ENCODE results near the gene KIN.
"Not testable (repeated sequence)": the region's sequence is repeated elsewhere in the genome, so short reads cannot be mapped to it uniquely, and the experiment has no call there.

KIN gene

DNA sequence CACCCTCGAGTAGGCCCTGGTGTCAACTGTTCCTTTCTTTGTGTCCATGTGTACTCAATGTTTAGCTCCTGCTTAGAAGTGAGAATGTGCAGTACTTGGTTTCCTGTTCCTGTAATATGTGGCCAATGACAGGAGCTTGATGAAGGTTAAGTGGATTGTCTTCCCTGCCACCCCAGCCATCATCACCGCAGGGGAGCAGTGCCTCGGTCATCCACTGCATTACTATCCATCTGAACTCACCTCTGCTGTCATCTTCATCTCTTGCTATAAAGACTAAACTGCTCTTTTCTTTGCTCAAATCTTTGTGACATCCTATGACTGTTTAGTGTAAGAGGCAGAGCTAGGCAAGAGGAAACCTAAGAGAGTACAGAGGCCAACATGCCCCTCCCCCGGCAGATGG lies 69.1 kb downstream of the KIN start:
- no peak for DNase-seq

GRCh38 chr10:7717767-7718166 lies 70.0 kb downstream of the KIN start:
- DNase-seq = no peak

- DNase-seq = no peak
Measured at GRCh38 chr10:7715515-7715914, 72.3 kb downstream of the KIN start.

- DNase-seq = not testable (repeated sequence)
Measured at GRCh38 chr10:7711075-7711474, 76.7 kb downstream of the KIN start.

DNA sequence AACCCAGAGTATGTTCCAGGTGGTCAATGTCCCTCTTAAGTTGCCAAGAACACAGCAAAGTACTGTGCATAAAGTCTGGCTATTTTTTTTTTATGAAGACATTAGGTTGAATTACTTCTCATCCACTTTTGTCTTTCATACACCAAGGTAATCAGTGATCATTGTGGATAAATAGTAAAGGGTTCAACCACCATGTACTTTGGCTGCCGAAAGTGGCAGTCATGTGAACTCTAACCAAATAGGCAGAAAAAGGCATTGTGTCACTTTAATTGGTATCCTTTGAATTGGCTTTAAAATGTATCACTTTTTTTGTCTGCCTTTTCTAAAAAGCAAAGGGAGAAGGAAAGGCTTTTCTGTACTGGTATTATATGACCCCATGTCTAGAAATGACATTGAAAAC lies 77.3 kb downstream of the KIN start:
- DNase-seq = no peak

- DNase-seq = no peak
Measured at GRCh38 chr10:7708832-7709231, 79.0 kb downstream of the KIN start.

- no peak for DNase-seq
Measured at GRCh38 chr10:7707858-7708622, 79.8 kb downstream of the KIN start.

DNA sequence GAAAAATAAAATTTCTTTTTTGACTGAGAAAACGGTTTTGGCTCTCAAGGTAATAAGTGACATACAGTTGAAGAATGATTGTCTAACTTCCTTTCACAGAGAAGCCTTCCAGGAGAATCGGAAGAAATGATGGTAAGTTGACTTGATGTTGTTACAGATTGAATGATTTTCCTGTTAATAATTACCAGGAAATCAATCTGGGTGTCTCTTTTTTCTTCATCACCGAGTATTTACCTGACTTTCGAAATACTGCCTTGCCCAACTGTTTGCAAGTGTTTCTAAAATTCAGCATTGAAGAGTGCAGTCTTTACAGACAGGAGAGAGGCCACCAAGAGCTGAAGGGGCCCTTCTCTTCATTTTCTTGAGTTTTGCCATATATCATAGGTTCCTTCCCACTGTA lies 80.7 kb downstream of the KIN start:
- no peak for DNase-seq

- DNase-seq = no peak
Measured at GRCh38 chr10:7706534-7707073, 81.2 kb downstream of the KIN start.

GRCh38 chr10:7705341-7705740 lies 82.5 kb downstream of the KIN start:
- DNase-seq = no peak

DNA sequence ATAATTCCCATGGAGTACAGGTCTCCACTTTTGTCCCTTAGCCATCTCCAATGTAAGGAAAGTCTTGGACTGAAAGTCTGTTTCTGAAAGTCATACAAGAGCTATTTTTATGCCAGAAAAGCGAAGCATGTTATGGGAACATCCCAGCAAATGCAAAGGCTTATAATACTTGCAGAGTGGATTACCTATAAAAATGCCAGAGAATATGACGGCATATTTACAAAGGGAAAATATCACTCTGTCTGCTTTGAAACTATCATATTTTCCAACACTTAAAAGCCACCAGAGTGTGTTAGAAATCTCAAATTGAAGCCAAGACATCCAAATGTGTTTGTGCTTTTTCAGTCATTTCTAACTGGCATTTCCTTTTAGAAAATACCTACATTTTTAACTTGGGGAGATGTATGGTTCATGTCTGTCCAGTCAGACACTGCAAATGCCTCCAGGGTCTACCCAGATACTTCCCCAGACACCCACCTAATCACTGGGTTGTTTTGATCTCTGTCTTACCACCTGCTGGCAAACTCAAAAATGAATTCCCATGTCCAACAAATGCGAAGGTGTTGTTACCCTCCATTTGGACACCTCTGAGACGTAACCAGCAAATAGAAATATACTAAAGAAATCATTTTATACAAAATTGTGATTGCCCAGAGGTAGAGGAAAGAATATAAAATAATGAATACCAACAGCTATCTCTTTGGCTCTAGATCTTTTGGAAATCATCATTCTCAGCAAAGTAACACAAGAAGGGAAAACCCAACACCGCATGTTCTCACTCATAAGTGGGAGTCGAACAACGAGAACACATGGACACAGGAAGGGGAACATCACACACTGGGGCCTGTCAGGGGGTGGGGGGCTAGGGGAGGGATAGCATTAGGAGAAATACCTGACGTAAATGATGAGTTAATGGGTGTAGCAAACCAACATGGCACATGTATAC lies 83.4 kb downstream of the KIN start:
- DNase-seq = no peak

DNA sequence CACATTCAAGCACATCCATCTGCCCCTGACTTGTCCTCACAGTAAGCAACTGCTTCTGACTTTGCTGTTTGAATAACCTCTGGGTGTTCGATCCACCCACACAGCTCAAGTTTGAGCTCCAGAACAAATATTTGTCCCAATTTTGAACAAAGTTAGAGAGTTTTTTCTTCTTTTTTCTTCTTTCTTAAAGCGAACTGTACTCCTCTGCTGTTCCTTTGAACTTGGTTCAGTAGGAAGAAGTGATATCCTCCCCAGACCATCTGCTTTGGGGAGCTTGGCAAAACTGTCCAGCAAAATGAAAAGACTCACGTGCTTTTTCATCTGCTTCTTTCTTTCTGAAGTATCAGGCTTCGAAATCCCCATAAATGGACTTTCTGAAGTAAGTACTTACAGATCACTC lies 84.7 kb downstream of the KIN start, which contains the start of gene ITIH2:
ITIH2 (plus strand) TSS at position 177 of the 400 bp plus-strand sequence; CDS start at position 296, 119 bp downstream.
- no peak for DNase-seq

GRCh38 chr10:7702288-7702812 lies 85.4 kb downstream of the KIN start:
- DNase-seq = no peak

DNA sequence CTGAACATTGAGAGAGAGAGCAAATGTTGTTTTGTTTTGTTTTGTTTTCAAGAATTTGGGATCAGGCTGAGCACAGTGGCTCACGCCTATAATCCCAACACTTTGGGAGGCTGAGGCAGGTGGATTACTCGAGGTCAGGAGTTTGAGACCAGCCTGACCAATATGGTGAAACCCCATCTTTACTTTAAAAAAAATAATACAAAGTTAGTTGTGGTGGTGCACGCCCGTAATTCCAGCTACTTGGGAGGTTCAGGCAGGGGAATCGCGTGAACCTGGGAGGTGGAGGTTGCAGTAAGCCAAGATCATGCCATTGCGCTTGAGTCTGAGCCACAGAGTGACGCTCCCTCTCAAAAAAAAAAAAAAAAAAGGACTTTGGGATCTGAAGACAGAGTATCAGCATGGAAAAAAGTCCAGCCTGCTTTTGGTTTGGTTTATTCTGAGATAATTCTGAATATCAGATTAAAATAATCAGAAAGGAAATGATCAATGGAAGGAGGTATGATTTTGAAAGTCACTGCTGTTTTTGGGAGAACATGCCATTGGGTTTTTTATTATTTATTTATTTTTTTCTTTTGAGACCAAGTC lies 86.5 kb downstream of the KIN start:
- no peak for DNase-seq

All from left hindlimb (tissue), 1 donor.